Dedifferentiated amniotic fluid mesenchymal stem cell (primary cell): Measurements from ENCODE around the gene POLE3.
"Not testable (repeated sequence)": the region's sequence is repeated elsewhere in the genome, so short reads cannot be mapped to it uniquely, and the experiment has no call there.

Experiments
- DNase-seq: peaks from one replicate; pipeline ENCODE4 v3.0.0-alpha.2; 2016; ENCODE audit errors: extremely low spot score

POLE3 gene, protein sequence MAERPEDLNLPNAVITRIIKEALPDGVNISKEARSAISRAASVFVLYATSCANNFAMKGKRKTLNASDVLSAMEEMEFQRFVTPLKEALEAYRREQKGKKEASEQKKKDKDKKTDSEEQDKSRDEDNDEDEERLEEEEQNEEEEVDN

GRCh38 chr9:113410207-113410864 lies at the start of gene POLE3, which contains the start of gene C9orf43:
Gene POLE3 (minus strand): TSS chr9:113410675. CDS start chr9:113410293, 382 bp downstream.
Gene C9orf43 (plus strand): TSS chr9:113410747. CDS start chr9:113413494, 2,747 bp downstream.
- peak; percentile 96 for DNase-seq

DNA sequence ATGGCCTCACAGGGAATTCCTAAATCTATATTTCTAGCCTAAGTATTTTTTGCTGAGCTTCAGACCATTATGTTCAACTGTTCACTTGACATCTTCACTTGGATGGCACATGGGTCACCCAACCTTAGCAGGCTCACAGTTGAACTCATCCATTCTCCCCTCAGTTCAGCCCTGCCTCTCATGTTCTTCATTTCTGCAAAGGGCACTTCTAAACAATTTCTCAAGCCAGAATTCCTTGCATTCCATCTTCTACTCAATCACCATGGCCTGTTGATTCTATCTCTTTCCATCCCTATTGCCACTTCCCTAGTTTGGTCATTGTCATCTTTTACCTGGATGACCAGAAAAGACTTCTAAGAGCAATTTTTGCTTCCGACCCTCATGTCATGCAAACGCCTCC lies 45.8 kb upstream of the POLE3 start:
- peak; percentile 27 for DNase-seq

- peak; percentile 76 for DNase-seq
These were observed 44.7 kb upstream of the POLE3 start for GRCh38 chr9:113454914-113455761.

- DNase-seq, result no peak
These were observed 41.7 kb upstream of the POLE3 start for GRCh38 chr9:113452113-113452605.

- DNase-seq, result no peak
These were observed 38.9 kb upstream of the POLE3 start for GRCh38 chr9:113449376-113449775.

- DNase-seq, result peak; percentile 40
These were observed 35.9 kb upstream of the POLE3 start for GRCh38 chr9:113446323-113446740.

DNA sequence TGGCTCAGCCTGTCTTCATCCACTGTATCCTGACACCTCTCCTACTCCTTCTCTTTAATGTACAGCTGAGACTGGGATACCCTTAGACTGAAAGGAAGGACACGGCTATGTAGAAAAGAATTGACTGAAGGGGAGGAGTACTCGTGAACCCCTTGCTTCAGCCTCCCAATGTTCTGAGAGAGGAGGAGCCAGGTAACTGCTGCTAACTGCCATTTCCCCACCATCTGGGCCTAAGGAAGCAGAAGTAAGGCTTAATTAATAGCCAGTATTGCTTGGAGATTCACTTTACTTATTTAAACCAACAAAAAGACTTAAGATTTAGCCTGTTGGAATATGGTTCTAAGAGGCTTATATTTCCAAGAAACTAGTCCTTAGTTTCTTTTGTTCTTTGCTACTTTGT lies 34.3 kb upstream of the POLE3 start:
- no peak for DNase-seq

DNA sequence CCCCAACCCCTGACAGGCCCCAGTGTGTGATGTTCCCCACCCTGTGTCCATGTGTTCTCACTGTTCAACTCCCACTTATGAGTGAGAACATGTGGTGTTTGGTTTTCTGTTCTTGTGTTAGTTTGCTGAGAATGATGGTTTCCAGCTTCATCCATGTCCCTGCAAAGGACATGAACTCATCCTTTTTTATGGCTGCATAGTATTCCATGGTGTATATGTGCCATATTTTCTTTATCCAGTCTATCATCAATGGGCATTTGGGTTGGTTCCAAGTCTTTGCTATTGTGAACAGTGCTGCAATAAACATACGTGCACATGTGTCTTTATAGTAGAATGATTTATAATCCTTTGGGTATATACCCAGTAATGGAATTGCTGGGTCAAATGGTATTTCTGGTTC lies 27.2 kb upstream of the POLE3 start:
- DNase-seq, result not testable (repeated sequence)

DNA sequence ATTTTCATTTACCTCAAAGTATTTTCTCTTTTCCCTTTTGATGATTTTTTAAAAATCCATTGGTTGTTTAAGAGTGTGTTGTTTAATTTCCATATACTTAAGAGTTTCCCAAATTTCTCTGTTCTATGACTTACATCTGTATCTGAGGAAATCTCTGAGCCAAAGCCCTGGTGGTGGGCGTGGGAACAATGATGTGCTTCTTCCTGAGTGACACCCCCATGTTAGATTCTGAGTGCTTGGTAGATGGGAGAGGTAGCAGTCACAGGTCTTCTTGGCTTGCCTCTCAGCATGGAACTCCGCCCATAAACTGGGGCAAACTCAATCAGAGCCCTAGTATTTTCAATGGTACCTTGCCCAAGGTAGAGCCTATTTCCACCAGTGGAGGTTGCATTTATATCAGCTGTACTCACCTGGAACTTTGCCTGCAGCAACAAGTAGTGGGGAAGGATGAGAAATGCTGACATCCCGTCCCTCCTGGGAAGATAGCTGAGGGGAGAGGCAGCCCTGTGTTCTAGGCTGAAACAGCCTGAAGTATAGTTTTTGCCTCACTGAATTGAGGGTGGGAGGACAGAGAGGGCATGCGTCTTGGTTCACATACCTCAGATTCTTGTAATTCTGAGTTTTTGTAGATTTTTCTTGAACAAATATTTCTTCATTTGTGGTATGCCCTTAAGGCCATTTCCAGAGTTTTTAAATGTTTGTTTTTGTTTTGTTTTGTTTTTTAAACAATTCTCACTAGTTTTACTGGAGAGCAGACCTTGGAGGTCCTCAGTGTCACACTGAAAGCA lies 26.4 kb upstream of the POLE3 start:
- peak; percentile 69 for DNase-seq

- no peak for DNase-seq
These were observed 20.7 kb upstream of the POLE3 start for GRCh38 chr9:113431191-113431590.

DNA sequence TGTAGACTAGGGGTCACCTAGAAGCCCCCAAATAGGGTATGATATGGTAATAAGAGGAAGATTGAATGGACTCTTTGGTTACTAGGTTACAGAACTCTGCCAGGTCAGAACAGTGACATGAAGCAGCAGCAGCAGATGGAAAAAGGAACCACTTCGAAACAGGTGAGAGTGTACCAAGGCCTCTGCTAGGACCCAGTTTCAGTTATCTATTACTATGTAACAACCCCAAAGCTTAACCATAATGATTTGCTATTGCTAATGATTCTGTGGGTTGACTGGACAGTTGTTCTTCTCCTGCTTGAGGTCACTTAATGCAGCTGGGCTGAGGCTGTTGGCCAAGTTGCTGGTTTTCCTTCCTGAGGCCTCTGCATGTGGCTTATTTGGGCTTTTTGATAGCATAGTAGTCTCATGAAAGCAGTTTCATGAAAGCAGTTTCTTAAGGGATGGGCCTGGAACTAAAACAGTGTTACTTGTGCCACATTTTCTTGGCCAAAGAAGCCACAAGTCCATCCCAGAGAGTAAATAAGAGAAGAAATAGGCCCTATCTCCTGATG lies 17.7 kb upstream of the POLE3 start:
- DNase-seq, result no peak

DNA sequence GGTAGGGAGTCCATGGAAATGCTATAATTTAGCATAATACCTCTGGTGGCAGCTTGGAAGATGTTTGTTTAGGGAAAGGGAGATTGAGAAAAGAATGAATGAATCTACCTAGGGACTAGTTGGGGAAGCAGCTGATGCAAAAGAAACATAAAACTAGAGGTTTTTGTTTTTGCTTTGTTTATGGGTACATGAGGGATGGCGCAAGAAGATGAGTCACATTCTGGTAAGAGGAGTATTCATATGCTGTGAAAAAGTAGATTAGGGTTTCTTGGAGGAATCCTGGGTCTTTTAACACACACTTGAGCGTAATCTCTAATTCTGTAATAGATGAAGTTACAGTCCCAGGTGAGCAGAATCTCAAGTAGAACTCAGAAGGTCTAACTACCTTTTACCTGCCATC lies 17.2 kb upstream of the POLE3 start:
- DNase-seq, result no peak

- no peak for DNase-seq
These were observed 16.2 kb upstream of the POLE3 start for GRCh38 chr9:113426701-113427100.

DNA sequence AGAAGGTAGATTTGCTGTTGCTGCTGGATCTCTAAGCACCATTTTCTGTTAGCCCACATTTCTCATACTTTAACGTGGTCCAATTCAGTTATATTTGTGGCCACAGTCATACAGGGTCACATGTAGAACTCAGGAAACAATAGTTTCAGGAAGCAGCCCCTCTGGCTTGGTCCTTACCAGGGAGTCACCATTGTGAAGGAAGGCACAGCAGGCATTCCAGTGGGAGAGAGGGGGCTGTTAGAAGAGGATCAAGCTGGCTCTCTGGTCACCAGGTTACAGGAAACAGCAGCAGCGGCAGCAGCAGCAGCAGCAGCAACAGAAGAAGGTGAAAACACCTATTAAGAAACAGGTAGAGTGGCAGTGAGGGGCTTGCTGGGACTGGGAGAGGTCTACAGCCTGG lies 14.6 kb upstream of the POLE3 start:
- no peak for DNase-seq

DNA sequence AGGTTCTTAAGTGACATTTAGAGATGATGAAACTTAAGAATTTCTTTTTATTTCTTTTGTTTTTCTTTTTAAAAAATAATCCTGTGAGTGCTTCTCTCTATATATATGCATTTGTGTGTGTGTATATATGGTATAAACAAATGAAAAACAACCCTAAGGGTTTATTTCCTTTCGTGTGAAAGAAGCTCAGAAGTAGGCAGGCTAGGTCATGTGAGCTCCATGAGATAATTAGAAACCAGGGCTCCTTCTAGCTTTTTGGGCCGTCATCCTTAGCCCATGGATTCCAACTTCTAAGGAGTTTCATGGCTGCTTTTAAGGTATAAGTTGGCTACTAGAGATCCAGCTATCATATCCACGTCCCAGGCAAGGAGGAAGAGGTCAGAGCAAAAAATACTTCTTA lies 11.3 kb upstream of the POLE3 start:
- DNase-seq, result no peak

- DNase-seq, result no peak
These were observed 6.9 kb upstream of the POLE3 start for GRCh38 chr9:113417370-113417769.

DNA sequence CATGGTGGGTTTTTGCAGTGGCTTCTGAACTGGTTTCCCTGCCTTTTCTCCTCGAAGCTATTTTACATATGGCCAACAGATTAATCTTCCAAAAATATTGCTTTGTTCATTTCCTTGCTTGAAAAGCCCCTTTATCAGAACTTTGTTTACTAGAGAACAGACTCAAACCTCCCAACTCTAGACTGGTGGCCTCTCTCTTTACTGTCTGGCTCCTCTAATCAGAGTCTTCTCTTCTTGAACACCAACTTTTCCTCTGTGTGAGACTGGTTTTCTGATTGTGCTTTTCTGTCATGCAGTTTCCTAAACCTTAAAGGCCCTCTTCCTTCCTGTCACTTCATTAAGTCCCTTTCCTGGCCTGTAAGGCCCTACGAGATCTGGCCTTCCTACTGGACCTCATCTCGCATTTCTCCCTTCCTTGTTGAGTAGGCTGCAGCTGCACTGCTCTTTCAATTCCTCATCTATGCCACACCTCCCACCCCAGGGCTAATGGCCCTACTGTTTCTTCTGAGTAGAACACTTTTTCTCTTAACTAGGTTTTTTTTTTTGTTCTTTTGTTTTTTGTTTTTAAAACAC lies 5.8 kb upstream of the POLE3 start:
- no peak for DNase-seq

DNA sequence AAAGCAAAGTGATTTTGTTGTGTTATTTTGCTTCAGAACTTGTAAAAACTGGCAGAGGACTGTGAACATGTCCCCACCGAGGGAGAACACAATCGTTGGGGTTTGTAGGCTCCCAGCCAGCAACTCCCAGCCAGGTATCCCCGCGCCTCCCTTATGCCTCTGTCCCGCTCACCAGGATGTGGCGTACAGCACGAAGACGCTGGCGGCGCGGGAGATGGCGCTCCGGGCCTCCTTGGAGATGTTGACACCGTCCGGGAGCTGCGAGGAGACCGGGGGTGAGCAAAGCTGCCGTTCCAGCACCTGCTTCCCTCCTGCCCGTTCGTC lies 630 bp downstream of the POLE3 start:
- no peak for DNase-seq

GRCh38 chr9:113409481-113409880 lies 994 bp downstream of the POLE3 start:
- DNase-seq, result no peak

DNA sequence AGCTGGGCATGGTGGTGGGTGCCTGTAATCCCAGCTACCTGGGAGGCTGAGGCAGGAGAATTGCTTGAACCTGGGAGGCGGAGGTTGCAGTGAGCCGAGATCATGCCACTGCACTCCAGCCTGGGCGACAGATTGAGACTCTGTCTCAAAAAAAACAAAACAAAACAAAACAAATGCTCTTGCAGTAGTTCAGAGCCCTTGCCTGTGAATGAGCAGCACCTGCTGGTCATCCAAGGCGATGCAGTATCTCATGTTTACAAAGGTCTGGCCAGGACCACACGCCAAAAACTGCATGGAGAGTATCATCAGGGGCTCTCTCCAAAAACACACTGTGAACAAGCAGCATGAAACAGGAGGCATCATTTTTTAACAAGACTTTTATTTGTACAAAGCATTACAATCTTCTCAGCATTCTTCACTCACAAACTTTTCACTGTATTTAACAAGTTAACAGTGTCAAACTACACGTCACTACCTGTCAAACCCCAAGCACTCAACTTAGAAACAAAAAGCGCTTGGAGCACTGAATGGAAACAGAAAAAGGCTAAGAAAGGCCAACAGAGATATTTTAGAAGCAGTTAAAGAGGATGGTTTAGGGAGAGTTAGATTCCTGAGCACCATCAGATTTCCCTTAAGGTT lies 3.5 kb downstream of the POLE3 start:
- peak; percentile 78 for DNase-seq

DNA sequence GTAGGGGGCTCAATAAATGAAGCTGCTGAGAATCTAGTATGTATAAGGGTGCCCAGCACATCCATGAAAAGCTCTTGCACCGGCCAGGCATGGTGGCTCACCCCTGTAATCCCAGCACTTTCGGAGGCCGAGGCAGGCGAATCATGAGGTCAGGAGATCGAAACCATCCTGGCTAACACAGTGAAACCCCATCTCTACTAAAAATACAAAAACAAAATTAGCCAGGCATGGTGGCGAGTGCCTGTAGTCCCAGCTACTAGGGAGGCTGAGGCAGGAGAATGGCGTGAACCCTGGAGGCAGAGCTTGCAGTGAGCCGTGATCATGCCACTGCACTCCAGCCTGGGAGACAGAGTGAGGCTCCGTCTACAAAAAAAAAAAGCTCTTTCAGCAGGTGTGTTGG lies 4.1 kb downstream of the POLE3 start:
- DNase-seq, result not testable (repeated sequence)
